GM12892 (cell line): Measurements from ENCODE around the gene ZFYVE27.

ENCODE experiments used
- POLR2A ChIP-seq: IDR thresholded peaks from 2 replicates; pipeline ENCODE4 v1.6.1; 2011; ENCODE audit warnings: low read depth, low read length, control low read depth
- POLR2AphosphoS5 ChIP-seq: IDR thresholded peaks from 2 replicates; pipeline ENCODE4 v1.6.1; 2011; ENCODE audit warnings: low read depth, low read length, control low read depth

- TF ChIP-seq POLR2AphosphoS5 (no peak), POLR2A (no peak)
These were observed 37.9 kb downstream of the ZFYVE27 start for GRCh38 chr10:97774811-97775294.
